ENCODE data around the gene FIBIN.

DNA sequence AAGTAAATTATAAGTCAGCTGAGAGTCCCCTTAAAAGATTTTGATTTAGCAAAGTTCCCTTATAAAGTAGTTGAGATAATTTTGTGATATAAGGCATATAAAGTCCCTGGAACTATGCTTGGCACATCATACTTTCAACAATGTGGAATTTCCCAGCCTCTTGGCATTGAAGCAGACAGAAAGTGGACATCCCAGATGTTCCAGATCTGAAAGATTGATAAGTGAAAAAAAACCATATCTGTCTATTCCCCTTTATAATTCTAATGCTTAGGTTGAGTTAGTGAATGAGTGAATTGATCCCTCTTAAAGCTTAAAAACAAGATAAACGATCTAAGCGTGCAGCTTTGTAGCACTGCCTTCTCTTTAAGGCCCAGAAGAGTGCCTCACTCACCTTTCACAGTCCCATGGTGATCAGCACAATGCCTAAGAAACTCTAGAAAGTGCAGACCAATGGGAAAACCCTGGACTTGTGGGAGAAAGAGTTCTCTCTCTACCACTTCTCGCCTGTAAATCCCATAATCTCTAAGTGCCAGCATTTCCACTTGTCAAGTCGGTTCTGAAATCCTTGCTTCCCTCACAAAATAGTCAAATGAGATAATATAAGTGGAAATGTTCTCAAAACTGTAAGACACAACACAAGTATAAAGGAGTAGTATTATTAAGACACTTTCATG, 17.8 kb downstream of the FIBIN start:
- TF ChIP-seq POLR2A (IDR thresholded peaks at IDR 0.05) = no peak
- TF ChIP-seq, protein P1, sequence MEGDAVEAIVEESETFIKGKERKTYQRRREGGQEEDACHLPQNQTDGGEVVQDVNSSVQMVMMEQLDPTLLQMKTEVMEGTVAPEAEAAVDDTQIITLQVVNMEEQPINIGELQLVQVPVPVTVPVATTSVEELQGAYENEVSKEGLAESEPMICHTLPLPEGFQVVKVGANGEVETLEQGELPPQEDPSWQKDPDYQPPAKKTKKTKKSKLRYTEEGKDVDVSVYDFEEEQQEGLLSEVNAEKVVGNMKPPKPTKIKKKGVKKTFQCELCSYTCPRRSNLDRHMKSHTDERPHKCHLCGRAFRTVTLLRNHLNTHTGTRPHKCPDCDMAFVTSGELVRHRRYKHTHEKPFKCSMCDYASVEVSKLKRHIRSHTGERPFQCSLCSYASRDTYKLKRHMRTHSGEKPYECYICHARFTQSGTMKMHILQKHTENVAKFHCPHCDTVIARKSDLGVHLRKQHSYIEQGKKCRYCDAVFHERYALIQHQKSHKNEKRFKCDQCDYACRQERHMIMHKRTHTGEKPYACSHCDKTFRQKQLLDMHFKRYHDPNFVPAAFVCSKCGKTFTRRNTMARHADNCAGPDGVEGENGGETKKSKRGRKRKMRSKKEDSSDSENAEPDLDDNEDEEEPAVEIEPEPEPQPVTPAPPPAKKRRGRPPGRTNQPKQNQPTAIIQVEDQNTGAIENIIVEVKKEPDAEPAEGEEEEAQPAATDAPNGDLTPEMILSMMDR (IDR thresholded peaks at IDR 0.05) = no peak

All from Peyer's patch (tissue), 4 donors.